OCI-LY1 (cell line): ENCODE results near the gene CPEB1.

Source experiments
- H2AFZ ChIP-seq: fragments of 200-600 bp; sonication (generic), shearing (Covaris generic); 2 replicates; pipeline ENCODE4 v1.6.0; 2014; ENCODE audit warnings: antibody characterized with exemption, mild to moderate bottlenecking, low read length
- H3F3A ChIP-seq: fragments of 200-600 bp; sonication (generic), shearing (Covaris generic); 2 replicates; pipeline ENCODE4 v1.6.0; 2014; ENCODE audit warnings: mild to moderate bottlenecking, antibody characterized with exemption, low read length, moderate library complexity; ENCODE audit not compliant: insufficient read depth
- H3K27ac ChIP-seq: fragments of 200-600 bp; sonication (generic); 2 replicates; pipeline ENCODE4 v1.5.1; 2014; ENCODE audit warnings: low read length, mixed run types, mild to moderate bottlenecking, low read depth; ENCODE audit not compliant: poor library complexity, severe bottlenecking
- H3K27me3 ChIP-seq: fragments of 200-600 bp; sonication (generic); 2 replicates; pipeline ENCODE4 v1.6.0; 2014; ENCODE audit warnings: antibody characterized with exemption, mild to moderate bottlenecking, low read length, moderate library complexity; ENCODE audit not compliant: insufficient read depth
- H3K36me3 ChIP-seq: fragments of 200-600 bp; sonication (generic); 2 replicates; pipeline ENCODE4 v1.6.1; 2014; ENCODE audit warnings: mild to moderate bottlenecking, antibody characterized with exemption, low read length, moderate library complexity, mixed read lengths; ENCODE audit not compliant: insufficient read depth
- H3K4me1 ChIP-seq: fragments of 200-600 bp; sonication (generic); 2 replicates; pipeline ENCODE4 v1.5.1; 2014; ENCODE audit warnings: mild to moderate bottlenecking, low read length, moderate library complexity; ENCODE audit not compliant: insufficient read depth, severe bottlenecking
- H3K4me2 ChIP-seq: fragments of 200-600 bp; sonication (generic), shearing (Covaris generic); 2 replicates; pipeline ENCODE4 v1.6.1; 2014; ENCODE audit warnings: low read length
- H3K4me3 ChIP-seq: fragments of 200-600 bp; sonication (generic); 2 replicates; pipeline ENCODE4 v1.5.1; 2014; ENCODE audit warnings: low read length, low read depth, mild to moderate bottlenecking, mixed read lengths; ENCODE audit not compliant: poor library complexity, severe bottlenecking
- H3K79me2 ChIP-seq: fragments of 200-600 bp; shearing (Covaris generic); 2 replicates; pipeline ENCODE4 v1.6.1; 2016; ENCODE audit warnings: mixed run types, low read length, mixed read lengths; ENCODE audit not compliant: insufficient read depth
- H3K9ac ChIP-seq: fragments of 200-600 bp; sonication (generic), shearing (Covaris generic); 2 replicates; pipeline ENCODE4 v1.6.1; 2014; ENCODE audit warnings: mild to moderate bottlenecking, low read length, mixed read lengths
- H3K9me2 ChIP-seq: fragments of 200-600 bp; sonication (generic), shearing (Covaris generic); 2 replicates; pipeline ENCODE4 v1.6.1; 2014; ENCODE audit warnings: low read depth, mild to moderate bottlenecking, low read length, mixed read lengths
- H3K9me3 ChIP-seq: fragments of 200-600 bp; shearing (Covaris generic); 2 replicates; pipeline ENCODE4 v1.6.1; 2014; ENCODE audit warnings: low read length, mixed read lengths
- H4K20me1 ChIP-seq: fragments of 200-600 bp; sonication (generic), shearing (Covaris generic); 2 replicates; pipeline ENCODE4 v1.6.0; 2016; ENCODE audit warnings: mild to moderate bottlenecking, low read length; ENCODE audit not compliant: insufficient read depth
- CTCF ChIP-seq: fragments of 200-600 bp; sonication (generic), shearing (Covaris generic); IDR thresholded peaks from 2 replicates; pipeline ENCODE4 v1.5.1; 2017; ENCODE audit warnings: mild to moderate bottlenecking, antibody characterized with exemption, low read length, moderate library complexity, mixed read lengths
- EZH2 ChIP-seq: fragments of 200-600 bp; sonication (generic), shearing (Covaris generic); IDR thresholded peaks from 2 replicates; pipeline ENCODE4 v1.8.0; 2017; ENCODE audit warnings: borderline replicate concordance, mixed run types, mild to moderate bottlenecking, antibody characterized with exemption, low read length, moderate library complexity, mixed read lengths

Gene CPEB1

DNA sequence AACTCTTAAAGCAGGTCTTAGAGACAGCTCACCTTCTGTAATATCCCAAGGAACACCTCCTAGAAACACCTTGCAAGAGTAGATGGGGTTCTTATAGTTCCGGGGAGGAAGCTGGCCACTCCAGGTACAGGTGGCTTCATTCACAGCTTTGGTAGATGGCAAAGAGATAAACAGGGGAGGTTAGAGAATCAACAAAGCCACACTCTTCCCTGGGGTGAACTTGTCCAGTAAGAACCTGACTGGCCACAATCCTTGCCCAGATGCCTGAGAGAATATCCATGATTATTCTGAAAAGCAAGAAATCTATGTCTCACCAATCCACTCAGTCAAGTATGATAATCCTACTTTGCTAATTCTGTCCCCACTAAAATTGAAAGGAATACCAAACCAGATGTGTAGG, 93.3 kb downstream of the CPEB1 start:
- no peaks in the 10 kb centered on the region for H3K27me3 ChIP-seq
- TF ChIP-seq EZH2, result no peak
- no peak for TF ChIP-seq CTCF
- H3K9me3 ChIP-seq, result no peaks in the 10 kb centered on the region
- H3K4me3 ChIP-seq, result no peak overlapping the region
- no peaks in the 10 kb centered on the region for H3K36me3 ChIP-seq
- H3K4me1 ChIP-seq, result no peaks in the 10 kb centered on the region
- H4K20me1 ChIP-seq, result no peaks in the 10 kb centered on the region
- no peak overlapping the region for H3K27ac ChIP-seq
- no peaks in the 10 kb centered on the region for H3F3A ChIP-seq
- no peaks in the 10 kb centered on the region for H3K9me2 ChIP-seq
- H3K4me2 ChIP-seq, result no peak overlapping the region
- H3K79me2 ChIP-seq, result no peaks in the 10 kb centered on the region
- no peak overlapping the region for H2AFZ ChIP-seq
- H3K9ac ChIP-seq, result no peak overlapping the region

GRCh38 chr15:82552861-82553260, 94.3 kb downstream of the CPEB1 start:
- H3K4me1 ChIP-seq, result no peaks in the 10 kb centered on the region

GRCh38 chr15:82551646-82552247, 95.4 kb downstream of the CPEB1 start:
- no peak overlapping the region for H3K27ac ChIP-seq
- H2AFZ ChIP-seq, result no peak overlapping the region
- H3K9me3 ChIP-seq, result no peaks in the 10 kb centered on the region
- no peaks in the 10 kb centered on the region for H3K4me1 ChIP-seq
- H3K27me3 ChIP-seq, result no peaks in the 10 kb centered on the region
- H4K20me1 ChIP-seq, result no peaks in the 10 kb centered on the region
- TF ChIP-seq EZH2 (no peak), CTCF (no peak)
- H3K79me2 ChIP-seq, result no peaks in the 10 kb centered on the region
- no peak overlapping the region for H3K4me2 ChIP-seq
- H3K36me3 ChIP-seq, result no peaks in the 10 kb centered on the region
- no peak overlapping the region for H3K4me3 ChIP-seq
- no peaks in the 10 kb centered on the region for H3F3A ChIP-seq
- no peak overlapping the region for H3K9ac ChIP-seq
- no peaks in the 10 kb centered on the region for H3K9me2 ChIP-seq

More at GRCh38 chr15:82552861-82553260, 94.3 kb downstream of the CPEB1 start:
- Histone ChIP-seq H3K36me3 (no peaks in the 10 kb centered on the region), H3K27me3 (no peaks in the 10 kb centered on the region), H3F3A (no peaks in the 10 kb centered on the region), H4K20me1 (no peaks in the 10 kb centered on the region), H3K9ac (no peak overlapping the region), H3K4me2 (no peak overlapping the region), H3K79me2 (no peaks in the 10 kb centered on the region), H3K27ac (no peak overlapping the region), H3K9me2 (no peaks in the 10 kb centered on the region), H2AFZ (no peak overlapping the region), H3K4me3 (no peak overlapping the region), H3K9me3 (no peaks in the 10 kb centered on the region)
- no peak for TF ChIP-seq CTCF
- TF ChIP-seq EZH2, result no peak
